HG03565 (cell line): ENCODE data around the gene PROCA1.
"Not testable (repeated sequence)": the region's sequence is repeated elsewhere in the genome, so short reads cannot be mapped to it uniquely, and the experiment has no call there.

ENCODE experiments used
- ATAC-seq: cut with Tn5 transposase; IDR thresholded peaks from one replicate; pipeline ENCODE4 v1.9.1; 2021; ENCODE audit warnings: mild to moderate bottlenecking, moderate library complexity; ENCODE audit not compliant: unreplicated experiment

Gene PROCA1

GRCh38 chr17:28675980-28676379 lies 35.7 kb downstream of the PROCA1 start:
- ATAC-seq, result no peak

DNA sequence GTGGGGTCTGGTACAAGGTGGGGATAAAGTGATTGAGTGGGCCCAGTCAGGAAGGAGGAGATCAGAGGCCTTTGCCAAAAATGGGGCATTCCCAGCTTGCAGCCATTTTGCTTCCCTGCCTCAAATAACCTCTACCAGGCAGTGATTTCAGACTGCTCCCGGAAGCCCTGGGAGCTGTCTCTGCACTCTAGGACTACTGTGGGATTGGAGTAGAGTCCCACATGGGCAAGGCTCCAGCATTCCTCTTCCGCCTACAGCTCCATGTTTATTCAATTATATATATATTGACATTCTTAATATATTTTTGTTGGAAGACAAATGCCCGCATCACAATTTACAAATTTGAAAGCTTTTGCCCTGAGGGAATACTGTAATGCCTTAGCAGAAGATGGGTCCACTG lies 36.2 kb downstream of the PROCA1 start:
- no peak for ATAC-seq

GRCh38 chr17:28669918-28670317 lies 41.8 kb downstream of the PROCA1 start:
- no peak for ATAC-seq

GRCh38 chr17:28667870-28668269 lies 43.8 kb downstream of the PROCA1 start:
- no peak for ATAC-seq

GRCh38 chr17:28665994-28666393 lies 45.7 kb downstream of the PROCA1 start:
- no peak for ATAC-seq

DNA sequence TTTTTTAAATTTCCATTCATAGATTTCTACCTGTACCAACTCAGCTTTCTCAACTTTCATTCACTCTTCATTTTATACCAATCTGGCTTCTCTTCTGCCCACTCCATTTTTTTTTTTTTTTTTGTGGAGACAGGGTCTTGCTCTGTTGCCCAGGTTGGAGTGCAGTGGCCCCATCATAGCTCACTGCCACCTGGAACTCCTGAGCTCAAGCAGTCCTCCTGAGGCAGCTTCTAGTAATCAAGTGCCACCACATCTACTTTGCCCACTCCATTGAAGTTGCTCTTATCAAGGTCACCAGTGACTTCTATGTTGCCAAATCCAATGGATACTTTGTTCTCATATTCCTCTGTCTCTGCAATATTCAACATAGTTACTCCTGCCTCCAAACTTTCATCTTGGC lies 48.0 kb downstream of the PROCA1 start:
- no peak for ATAC-seq

GRCh38 chr17:28662527-28662829 lies 49.2 kb downstream of the PROCA1 start:
- ATAC-seq, result no peak

DNA sequence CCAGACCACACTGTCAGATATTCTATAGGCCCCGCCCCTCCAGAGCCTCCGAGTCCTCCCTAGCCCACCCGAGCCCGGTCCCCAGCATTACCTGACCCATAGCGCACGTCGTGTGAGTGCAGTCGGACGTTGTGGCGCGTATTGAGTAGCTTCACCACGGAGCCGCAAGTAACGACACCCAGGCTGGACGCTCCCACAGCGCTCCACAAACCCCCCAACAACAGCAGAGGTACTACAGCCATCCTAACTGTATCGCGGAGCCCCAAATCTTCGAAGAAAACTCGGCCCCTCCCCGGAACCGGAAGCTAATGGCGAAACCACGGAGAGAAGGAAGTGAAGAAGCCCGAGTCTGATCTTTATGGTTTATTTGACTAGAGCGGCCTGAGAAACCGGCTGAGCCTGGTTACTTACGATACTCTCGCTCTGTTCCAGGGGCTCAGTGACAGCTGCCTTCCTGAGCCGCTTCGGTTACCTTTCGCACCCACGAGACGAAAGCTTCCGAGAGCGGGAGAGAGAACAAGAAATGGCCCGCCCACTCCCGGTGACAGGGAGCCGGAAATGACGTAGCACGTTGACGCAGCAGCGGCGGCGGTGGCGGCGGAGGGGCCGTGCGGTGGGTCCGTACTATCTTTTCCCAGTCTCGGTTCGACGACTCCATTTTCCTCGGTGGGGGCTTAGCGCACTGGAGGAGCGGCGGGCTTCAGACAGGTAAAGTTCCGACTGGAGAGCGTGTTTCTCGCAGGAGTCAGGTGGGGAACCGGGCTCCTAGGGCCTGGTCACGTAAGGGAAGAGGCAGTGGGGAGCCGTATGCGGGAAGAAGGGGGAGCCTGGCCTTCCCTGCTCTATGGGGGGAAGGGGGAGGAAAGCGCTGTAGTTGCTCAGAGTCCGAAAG lies 49.8 kb downstream of the PROCA1 start, which contains the start of the genes SDF2 and SUPT6H:
TSS of gene SDF2 (minus strand) at position 272 of the 892 bp plus-strand sequence. CDS start at position 242, 30 bp downstream.
TSS of gene SUPT6H (plus strand) at position 571 of the 892 bp plus-strand sequence. CDS start 11,197 bp downstream, outside the sequence.
- ATAC-seq, result peak; percentile 58

GRCh38 chr17:28659497-28659881 lies 52.2 kb downstream of the PROCA1 start:
- not testable (repeated sequence) for ATAC-seq

DNA sequence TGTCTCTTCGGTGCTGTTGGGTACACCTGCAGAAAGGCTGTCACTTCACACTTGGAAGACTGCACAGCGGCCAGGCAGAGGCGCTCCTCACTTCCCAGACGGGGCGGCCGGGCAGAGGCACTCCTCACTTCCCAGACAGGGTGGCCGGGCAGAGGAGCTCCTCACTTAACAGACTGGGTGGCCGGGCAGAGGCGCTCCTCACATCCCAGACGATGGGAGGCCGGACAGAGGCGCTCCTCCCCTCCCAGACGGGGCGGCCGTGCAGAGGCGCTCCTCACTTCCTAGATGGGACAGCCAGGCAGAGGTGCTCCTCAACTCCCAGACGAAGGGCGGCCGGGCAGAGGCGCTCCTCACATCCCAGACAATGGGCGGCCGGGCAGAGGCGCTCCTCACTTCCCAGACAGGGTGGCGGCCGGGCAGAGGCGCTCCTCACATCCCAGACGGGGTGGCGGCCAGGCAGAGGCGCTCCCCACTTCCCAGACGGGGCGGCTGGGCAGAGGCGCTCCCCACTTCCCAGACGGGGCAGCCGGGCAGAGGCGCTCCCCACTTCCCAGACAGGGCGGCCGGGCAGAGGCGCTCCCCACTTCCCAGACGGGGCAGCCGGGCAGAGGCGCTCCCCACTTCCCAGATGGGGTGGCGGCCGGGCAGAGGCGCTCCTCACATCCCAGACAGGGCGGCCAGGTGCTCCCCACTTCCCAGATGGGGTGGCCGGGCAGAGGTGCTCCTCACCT lies 52.8 kb downstream of the PROCA1 start:
- ATAC-seq, result not testable (repeated sequence)

- ATAC-seq, result not testable (repeated sequence)
These were observed 53.3 kb downstream of the PROCA1 start for GRCh38 chr17:28658342-28658741.

DNA sequence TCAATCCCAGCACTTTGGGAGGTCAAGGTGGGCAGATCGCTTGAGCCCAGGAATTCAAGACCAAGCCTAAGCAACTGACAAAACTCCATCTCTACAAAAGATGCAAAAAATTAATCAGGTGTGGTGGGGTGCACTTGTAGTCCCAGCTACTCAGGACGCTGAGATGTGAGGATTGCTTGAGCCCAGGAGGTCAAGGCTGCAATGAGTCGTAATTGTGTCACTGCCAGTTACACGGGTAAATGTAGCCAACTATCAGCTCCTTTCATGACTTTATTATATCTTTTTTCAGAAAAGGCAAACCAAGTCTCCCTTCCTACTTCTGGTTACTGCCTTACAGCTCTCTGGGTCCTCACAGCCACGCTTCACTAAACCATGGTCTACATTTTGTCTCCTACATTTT lies 53.9 kb downstream of the PROCA1 start:
- no peak for ATAC-seq

DNA sequence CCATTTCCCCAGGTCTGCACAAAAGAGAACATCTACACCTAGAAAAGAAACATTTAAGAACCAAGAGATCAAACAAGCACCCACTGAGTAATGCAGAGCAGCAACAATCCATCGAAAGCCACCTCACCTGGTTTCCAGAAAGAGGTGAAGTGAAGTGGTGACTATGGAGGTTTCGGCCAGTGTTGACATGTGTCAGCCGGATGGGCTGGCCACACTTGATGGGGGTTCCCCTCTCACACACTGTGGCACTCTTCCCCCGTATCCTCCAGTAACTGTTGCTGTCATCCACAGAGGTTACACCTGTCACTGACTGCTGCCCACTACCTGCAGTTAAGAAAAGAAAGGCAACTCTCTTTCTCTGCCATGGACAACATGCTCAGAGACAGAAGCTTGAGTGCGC lies 56.5 kb downstream of the PROCA1 start:
- no peak for ATAC-seq
